ENCODE measurements around the gene DLAT.
"Not testable (repeated sequence)": the region's sequence is repeated elsewhere in the genome, so short reads cannot be mapped to it uniquely, and the experiment has no call there.

Gene DLAT

GRCh38 chr11:112025707-112026106 is 499 bp downstream of the DLAT start:
- DNase-seq (ENCODE audit: low read depth) = peak; percentile 25
- no peak for TF ChIP-seq CTCF (conservative IDR thresholded peaks at IDR 0.05; ENCODE audit: control insufficient read depth, insufficient read depth, low read depth, low read length)
- H3K4me3 ChIP-seq (ENCODE audit: control insufficient read depth, low read depth, low read length) = peak overlapping the region; percentile 62

DNA sequence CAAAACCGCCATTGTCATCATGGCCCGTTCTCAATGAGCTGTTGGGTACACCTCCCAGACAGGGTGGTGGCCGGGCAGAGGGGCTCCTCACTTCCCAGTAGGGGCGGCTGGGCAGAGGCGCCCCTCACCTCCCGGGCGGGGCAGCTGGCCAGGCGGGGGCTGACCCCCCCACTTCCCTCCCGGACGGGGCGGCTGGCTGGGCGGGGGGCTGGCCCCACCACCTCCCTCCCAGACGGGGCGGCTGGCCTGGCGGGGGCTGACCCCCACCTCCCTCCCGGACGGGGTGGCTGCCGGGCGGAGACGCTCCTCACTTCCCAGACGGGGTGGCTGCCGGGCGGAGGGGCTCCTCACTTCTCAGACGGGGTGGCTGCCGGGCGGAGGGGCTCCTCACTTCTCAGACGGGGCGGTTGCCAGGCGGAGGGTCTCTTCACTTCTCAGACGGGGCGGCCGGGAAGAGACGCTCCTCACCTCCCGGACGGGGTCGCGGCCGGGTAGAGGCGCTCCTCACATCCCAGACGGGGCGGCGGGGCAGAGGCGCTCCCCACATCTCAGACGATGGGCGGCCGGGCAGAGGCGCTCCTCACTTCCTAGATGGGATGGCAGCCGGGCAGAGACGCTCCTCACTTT is 1.7 kb downstream of the DLAT start:
- H3K4me3 ChIP-seq (ENCODE audit: control insufficient read depth, low read depth, low read length); DNase-seq (ENCODE audit: low read depth): not testable (repeated sequence)

GRCh38 chr11:112029460-112029859 is 4.3 kb downstream of the DLAT start:
- no peak for TF ChIP-seq CTCF (conservative IDR thresholded peaks at IDR 0.05; ENCODE audit: control insufficient read depth, insufficient read depth, low read depth, low read length)
- no peak for DNase-seq (ENCODE audit: low read depth)

DNA sequence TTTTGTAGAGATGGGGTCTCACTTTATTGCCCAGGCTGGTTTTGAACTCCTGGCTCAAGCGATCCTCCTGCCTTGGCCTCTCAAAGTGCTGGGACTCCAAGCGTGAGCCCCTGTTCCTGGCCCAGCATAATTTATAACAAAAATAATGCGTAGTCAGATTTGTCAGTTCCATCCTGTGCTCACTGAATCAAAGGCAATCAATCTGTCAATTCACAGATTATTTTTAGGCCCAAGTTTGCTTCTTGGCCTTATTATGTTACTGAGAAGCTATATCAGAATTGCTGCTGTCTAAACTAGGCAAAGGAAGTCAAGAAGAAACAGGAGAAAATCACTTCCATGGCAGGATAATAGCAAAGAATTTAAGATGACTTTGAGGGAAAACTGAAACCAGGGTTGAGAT is 8.7 kb downstream of the DLAT start:
- no peak for DNase-seq (ENCODE audit: low read depth)
- H3K4me3 ChIP-seq (ENCODE audit: control insufficient read depth, low read depth, low read length) = no peak overlapping the region
- no peak for TF ChIP-seq CTCF (conservative IDR thresholded peaks at IDR 0.05; ENCODE audit: control insufficient read depth, insufficient read depth, low read depth, low read length)

More at GRCh38 chr11:112029460-112029859, 4.3 kb downstream of the DLAT start:
- H3K4me3 ChIP-seq (ENCODE audit: control insufficient read depth, low read depth, low read length) = no peak overlapping the region

GRCh38 chr11:112037527-112037926 is 12.3 kb downstream of the DLAT start:
- no peak for DNase-seq (ENCODE audit: low read depth)
- no peak overlapping the region for H3K4me3 ChIP-seq (ENCODE audit: control insufficient read depth, low read depth, low read length)
- no peak for TF ChIP-seq CTCF (conservative IDR thresholded peaks at IDR 0.05; ENCODE audit: control insufficient read depth, insufficient read depth, low read depth, low read length)

- H3K4me3 ChIP-seq (ENCODE audit: control insufficient read depth, low read depth, low read length) = no peak overlapping the region
- no peak for TF ChIP-seq CTCF (conservative IDR thresholded peaks at IDR 0.05; ENCODE audit: control insufficient read depth, insufficient read depth, low read depth, low read length)
- peak; percentile 26 for DNase-seq (ENCODE audit: low read depth)
These were observed 17.2 kb downstream of the DLAT start for GRCh38 chr11:112042161-112042960.

GRCh38 chr11:112042961-112043304 is 17.7 kb downstream of the DLAT start:
- TF ChIP-seq CTCF (conservative IDR thresholded peaks at IDR 0.05; ENCODE audit: control insufficient read depth, insufficient read depth, low read depth, low read length) = no peak
- no peak for DNase-seq (ENCODE audit: low read depth)
- no peak overlapping the region for H3K4me3 ChIP-seq (ENCODE audit: control insufficient read depth, low read depth, low read length)
